GM18519 (cell line): ENCODE measurements around the gene EFCAB12.
"Not testable (repeated sequence)": the region's sequence is repeated elsewhere in the genome, so short reads cannot be mapped to it uniquely, and the experiment has no call there.

Source experiments
- ATAC-seq: cut with Tn5 transposase; IDR thresholded peaks from one replicate; pipeline ENCODE4 v1.9.1; 2021; ENCODE audit warnings: mild to moderate bottlenecking, moderate library complexity; ENCODE audit not compliant: unreplicated experiment, low FRiP score

Gene EFCAB12

DNA sequence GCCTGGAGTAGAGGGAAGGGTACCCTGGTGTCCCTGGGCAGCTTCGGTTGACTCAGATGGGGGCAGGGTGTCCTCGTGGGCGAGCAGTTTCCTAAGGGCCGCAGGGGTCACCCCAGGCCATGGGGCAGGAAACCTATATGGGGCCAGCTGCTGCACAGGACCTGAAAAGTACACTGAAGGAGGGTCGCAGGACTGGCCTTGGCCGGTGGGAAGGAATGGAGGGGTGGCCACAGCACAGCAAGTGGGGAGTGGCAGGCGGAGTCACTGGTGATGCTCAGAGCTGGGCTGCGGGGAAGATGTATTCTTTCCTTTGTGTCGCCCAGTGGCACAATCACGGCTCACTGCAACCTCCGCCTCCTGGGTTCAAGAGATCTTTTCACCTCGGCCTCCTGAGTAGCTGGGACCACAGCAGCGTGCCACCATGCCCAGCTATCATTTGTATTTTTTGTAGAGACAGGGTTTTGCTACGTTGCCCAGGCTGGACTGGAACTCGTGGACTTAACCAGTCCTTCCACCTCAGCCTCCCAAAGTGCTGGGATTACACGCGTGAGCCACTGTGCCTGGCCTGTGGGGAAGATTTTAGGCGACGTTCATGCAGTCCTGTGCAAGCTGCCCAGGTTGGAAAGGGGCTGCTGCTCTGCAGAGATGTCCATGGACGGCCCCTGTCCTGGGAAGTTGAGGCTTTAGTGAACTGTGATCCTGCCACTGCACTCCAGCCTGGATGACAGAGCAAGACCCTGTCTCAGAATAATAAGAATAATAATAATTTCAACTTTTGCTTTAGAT, 57.2 kb downstream of the EFCAB12 start:
- ATAC-seq: no peak

DNA sequence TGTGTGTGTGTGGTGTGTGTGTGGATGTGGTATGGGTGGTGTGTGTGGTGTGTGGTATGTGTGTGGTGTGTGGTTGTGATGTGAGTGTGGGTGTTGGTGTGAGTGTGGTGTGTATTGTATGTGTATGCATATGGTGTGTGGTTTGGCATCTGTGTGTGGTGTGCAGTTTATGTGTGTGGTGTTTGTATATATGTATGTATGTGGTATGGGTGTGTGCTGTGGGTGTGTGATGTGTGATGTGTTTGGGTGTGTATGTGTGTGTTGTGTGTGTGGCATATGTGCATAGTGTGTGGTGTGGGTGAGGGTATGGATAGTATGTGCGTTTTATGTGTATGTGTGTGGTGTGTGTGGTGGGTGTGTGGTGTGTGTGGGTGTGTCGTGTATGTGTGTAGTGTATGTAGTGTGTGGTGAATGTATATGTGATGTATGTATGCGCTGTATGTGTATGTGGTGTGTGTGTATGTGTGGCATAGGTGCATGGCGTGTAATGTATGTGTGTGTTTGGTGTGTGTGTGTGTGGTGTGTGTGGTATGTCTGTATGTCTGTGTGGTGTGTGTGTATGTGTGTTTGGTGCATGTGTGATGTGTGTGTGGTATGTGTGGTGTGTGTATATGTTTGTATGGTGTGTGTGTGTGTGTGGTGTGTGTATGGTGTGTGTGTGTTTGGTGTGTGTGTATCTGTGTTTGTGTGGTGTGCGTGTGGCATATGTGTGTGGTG, 58.0 kb downstream of the EFCAB12 start:
- no peak for ATAC-seq

DNA sequence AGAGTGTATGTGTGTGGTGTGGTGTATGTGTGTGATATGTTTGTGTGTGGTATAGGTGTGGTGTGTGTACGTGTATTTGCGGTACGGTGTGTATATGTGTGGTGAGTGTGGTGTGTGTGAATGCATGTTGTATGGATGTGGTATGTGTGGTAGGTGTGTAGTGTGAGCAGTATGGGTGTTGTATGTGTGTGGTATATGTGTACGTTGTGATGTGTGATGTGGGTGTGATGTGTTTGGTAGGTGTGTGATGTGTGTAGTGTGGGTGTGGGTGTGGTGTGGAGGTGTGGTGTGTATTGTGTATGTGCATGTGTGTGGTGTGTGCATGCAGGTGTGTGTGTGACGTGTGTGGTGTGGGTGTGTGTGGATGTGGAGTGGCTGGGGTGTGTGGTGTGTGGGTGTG, 58.7 kb downstream of the EFCAB12 start:
- ATAC-seq: no peak

DNA sequence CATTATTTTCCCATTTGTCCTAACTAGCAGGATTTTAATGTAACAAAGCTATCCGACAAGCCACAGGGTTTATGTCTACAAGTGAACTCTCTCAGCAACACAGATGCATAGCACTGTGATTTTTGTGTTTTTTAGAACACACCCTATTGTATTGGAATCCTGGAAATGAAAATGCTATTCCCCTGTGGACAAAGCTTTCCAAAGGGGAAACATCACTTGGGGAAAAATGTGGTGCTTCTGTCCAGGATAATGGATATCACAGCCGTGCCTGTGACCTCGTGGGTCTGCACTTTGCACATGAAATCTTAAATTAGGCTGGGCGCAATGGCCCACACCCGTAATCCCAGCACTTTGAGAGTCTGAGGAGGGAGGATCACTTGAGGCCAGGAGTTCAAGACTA, 60.6 kb downstream of the EFCAB12 start:
- no peak for ATAC-seq

DNA sequence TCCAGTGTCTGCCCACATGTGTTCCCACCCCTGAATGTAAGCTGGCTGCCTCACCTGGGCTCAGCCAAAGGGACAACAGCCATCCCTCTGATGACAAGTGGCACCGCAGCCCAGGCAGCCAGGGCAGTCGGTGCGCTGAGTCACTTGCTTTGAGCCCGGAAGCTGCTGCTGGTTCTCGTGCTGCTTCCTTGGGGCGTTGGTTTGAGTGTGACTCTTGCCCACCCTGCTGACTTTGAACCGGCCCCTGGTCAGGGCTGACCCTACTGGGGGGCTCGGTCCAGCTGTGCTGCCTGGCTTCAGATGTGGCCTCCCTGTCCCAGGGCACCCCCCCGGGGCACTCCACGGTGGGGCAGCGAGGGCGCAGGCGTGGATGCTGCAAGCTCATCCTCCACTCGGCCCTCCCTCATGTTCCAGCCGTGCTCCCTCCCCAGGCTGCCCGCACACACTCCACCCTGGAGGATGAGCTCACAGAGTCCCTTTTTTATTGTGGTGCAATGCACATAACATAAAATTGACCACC, 62.1 kb downstream of the EFCAB12 start:
- no peak for ATAC-seq

DNA sequence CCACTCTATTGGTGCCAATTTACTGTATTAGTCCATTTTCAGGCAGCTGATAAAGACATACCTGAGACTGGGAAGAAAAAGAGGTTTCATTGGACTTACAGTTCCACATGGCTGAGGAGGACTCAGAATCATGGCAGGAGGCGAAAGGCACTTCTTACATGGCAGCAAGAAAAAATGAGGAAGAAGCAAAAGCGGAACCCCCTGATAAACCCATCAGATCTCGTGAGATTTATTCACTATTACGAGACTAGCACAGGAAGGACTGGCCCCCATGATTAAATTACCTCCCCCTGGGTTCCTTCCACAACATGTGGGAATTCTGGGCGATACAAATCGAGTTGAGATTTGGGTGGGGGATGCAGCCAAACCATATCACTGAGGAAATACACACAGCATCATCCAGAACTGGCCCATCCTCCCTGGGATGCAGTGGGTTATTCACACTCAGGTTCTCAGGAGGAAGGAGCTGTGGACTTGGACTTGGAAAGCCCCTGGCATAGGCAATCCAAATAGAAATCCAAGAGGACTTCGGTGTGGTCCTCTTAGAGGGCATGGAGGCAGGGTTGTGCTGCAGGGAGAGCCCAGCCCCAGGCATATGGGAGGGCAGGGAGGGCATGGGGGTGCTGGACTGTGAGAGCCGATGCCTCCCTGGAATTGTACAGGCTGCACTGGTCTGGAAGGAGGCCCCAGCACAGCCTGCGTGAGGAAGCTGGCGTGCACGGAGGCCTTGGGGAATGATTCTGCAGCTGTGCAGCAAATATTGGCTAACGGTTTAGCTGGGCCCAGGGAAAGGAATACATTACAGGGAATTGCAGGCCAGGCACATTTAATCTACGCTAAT, 62.9 kb downstream of the EFCAB12 start:
- no peak for ATAC-seq

DNA sequence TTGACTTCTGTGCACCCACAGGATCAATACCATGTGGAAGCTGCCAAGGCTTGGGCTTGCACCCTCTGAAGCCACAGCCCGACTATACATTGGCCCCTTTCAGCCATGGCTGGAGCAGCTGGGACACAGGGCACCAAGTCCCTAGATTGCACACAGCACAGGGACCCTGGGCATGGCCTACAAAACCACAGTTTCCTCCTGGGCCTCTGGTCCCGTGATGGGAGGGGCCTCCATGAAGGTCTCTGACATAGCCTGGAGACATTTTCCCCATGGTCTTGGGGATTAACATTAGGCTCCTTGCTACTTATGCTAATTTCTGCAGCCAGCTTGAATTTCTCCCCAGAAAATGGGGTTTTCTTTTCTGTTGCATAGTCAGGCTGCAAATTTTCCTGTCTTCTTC, 63.6 kb downstream of the EFCAB12 start:
- ATAC-seq: not testable (repeated sequence)

DNA sequence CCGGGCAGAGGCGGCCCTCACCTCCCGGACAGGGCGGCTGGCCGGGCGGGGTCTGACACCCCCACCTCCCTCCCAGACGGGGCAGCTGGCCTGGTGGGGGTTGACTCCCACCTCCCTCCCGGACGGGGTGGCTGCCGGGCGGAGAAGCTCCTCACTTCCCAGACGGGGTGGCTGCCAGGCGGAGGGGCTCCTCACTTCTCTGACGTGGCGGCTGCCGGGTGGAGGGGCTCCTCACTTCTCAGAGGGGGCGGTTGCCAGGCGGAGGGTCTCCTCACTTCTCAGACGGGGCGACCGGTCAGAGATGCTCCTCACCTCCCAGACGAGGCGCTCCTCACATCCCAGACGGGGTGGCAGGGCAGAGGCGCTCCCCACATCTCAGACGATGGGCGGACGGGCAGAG, 65.1 kb downstream of the EFCAB12 start:
- not testable (repeated sequence) for ATAC-seq

DNA sequence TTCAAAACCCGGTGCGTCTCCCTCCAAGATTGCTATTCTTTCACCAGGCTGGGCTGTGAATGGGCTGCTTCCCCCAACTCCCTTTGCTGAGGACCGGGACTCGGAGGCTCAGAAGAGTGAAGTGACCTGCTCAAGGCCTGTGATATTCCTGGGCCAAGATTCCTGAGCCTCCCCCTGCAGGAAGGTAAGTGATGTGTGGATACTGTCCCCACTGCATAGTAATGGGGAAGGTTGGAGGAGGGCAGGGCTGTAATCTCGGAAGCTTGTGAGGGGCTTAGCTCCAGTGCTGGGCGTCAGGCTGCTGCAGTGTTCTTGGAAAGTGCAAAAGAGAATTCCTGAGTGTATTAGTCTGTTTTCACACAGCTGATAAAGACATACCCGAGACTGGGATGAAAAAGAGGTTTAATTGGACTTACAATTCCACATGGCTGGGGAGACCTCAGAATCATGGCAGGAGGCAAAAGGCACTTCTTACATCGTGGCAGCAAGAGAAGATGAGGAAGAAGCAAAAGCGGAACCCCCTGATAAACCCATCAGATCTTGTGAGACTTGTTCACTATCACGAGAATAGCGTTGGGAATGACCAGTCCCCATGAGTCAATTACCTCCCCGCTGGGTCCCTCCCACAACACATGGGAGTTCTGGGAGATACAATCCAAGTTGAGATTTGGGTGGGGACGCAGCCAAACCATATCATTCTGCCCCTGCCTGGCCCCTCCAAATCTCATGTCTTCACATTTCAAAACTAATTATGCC, 67.6 kb downstream of the EFCAB12 start:
- ATAC-seq: no peak

DNA sequence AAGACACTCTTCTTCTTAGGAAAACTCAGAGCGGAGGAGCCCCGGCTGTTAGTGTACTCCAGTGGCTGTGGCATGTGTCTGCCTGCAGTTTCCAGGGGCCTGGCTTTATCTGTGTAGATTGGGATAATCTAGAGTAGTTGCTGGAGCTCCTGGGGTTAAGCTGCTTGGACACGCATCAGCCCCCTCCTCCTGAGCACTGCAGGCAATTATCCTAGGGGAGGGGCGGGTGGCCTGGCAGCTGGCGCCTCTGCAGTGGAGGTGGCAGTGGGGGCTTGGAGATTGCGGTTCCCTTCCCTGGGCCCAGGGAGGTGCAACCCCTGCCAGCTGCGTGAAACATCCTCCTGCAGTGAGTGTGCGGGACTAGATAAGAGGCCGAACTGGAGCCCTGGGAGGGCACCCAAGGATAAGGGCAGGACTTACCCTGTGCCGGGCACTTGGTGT, 68.2 kb downstream of the EFCAB12 start:
- no peak for ATAC-seq

DNA sequence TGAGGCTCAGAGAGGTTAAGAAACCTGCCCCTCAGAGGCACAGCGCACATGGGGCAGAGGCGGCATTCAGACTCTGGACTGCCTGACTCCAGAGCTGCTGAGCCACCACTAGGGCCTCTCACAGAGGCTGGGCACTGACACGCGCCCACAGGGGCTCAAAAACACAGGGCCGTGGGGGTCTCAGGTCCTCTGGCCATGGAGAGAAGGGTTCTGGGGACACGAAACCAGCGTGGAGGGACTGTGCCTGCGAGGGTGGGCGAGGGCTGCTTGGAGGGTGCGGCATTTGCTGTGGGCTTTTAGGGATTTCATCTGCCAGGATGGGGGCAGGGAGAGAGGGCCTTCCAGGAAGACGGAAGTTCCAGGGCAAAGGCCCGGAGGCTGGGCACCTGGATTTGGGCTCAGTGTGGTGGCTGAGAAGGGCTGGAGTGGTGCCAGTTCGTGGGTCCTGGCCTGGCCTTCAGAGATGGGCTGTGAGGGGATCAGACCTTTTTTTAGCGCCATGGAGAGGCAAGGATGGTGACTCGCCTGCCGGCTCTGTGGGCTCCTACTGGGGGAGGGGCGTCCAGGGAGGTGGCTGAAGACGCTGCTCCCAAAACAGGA, 69.6 kb downstream of the EFCAB12 start:
- no peak for ATAC-seq

DNA sequence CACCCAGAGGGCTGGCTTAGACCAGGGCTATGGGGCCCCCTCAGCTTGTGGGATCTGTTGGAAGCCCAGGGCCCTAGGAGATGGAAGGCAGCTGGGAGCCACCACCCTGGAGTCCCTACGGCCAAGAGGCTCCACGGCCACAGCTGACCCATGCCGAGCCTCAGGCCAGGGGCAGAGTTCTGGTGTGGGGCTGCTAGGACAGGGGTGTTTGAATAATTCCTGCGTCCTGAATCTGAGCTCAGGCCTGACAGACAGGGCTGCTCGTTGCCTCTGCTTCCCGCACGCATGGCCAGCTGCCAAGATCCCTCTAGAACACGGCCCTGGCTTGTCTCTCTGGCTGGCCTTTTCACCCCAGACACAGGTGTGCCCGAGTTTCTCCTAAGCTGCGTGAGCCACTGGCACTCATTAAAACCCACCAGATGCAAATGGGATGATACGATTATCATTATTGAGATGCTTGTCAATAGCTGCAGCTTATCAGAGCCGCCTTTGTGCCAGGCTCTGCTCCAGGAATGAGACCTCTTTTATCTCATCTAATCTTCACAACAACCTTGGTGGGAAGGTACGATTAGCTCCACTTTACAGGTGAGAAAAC, 70.2 kb downstream of the EFCAB12 start:
- no peak for ATAC-seq

DNA sequence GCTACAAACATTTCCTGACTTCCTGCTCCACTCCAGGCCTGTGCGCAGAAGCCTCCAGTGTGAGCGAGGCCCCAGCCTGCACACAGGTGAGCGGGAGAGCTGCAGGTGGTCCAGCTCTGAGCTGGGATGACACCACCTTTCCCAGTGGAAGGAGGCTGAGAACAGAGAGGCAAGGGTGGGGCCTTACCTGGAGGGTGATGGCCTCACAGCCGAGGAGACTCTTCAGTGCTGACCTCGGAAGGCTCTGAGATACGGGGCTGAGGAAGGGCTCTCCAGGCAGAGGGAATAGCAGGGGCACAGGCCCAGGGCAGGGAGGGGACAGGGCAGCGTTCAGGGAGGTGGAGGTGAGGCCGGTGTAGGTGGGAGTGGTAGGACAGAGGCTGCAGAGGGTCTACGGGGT, 70.8 kb downstream of the EFCAB12 start:
- no peak for ATAC-seq

DNA sequence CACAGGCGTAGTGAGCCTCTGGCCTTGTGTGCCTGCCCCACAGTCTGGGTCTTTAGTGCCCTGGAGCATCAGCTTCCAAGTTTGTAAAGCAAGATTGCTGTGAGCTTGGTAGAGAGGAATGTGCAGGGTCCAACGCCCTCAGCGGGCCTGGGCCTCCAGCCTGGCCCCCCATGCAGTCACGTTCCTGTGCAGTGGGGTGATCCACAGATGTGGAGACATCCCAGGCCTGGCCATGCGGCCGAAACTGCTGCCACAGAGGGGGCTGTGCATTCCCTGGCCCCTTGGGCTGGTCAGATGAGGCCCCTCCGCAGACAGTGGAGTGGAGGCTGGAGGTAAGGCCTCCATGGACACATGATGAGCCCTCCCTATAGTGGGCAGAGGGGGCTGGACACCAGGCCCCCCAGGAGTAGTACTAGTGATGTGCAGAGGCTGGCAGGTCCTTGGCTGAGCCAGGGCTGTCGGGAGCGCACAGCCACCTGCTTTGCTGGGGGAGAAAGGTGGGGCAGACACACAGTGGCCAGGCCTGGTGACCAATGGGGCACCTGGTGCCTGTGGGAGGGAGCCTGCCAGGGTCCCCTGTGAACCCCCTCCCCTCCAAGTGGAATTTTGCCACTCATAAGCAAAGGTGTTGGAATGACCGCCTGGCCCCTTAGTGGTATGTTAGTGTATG, 71.5 kb downstream of the EFCAB12 start:
- no peak for ATAC-seq

DNA sequence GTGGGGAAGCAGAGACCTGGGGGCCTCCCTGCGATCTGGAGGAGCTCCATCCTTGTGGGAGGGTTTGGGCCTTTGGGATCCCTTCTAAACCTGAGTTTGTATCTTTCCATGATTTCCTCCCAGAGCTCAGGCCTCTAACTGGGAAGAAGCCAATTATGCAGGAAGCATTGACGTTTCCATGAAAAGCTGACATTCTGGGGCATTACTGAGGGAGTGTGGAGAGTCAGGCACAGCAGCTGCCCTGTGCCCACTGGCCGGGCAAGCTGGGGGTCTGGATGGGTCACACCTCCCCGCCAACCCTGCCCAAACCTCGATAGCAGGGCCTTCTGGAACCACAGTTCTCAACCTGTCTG, 74.9 kb downstream of the EFCAB12 start:
- ATAC-seq: no peak

DNA sequence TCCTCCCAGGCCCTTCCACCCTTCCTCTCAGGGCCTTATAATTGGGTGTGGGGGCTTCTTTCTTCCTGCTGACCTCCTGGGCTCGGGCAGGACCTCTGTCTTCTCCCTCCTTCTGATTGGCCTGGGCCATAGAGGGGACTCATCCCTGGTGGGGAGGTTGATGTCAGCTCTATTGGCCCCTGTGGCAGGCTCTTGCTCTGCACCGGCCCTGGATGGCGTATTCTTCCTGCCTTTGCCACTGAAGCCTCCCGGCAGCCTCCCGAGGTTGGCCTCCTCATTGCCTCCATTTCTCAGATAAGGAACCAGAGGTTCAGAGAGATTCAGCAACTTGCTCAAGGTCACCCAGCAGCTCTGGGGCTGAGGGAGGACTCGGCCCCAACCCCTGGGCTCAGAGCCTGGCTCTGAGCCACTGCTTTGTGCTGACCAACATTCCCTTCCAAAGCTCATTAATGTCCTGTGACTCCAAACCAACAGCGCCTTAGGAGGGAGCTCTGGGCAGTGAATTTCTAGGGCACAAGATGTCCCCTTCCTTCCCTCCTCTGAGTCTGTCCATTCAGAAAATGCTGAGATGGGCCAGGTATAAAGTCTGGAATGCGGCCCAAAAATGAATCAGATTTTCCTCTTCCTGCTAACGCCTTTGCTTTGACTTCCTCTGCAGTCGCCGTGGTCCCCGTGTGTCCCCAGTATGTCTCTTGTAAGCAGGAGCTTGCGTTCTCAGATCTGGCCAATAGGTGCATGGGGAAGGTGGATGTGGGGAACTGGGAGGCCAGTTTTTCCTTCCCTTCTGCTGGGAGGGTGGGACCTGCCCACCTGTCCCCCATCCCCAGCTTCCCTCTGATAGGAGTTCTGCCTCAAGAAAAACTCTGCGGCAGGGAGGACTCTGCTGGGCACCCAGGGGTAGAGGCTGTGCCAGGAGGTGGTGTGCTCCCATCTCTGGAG, 75.5 kb downstream of the EFCAB12 start:
- no peak for ATAC-seq

DNA sequence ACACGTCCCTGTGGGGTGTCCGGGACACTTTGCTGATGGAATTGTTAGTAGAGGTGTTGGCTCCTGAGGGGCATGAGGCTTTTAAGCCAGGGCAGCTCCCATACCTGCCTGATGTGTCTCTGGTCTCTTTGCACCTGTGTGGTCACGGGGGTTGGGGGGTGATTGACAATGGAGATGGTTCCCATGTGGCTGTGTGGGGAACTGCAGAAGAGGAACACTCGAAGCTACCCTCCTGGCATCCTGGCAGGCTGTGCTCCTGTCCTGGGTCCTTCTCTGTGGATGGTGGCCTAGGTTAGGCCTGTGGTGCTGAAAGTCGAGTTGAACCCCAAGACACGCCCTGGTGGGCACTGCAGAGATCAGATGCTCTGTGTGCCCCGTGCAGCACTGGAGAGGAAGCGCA, 76.4 kb downstream of the EFCAB12 start:
- ATAC-seq: no peak
